ENCODE results near the gene GPX7. TPM values are rescaled to one million over a fixed set of nuclear protein-coding genes. Genes with fewer than 3 reads are reported as not detected.

Gene GPX7
- 21.6 and 31.8 TPM in 2 replicates for total RNA-seq

DNA sequence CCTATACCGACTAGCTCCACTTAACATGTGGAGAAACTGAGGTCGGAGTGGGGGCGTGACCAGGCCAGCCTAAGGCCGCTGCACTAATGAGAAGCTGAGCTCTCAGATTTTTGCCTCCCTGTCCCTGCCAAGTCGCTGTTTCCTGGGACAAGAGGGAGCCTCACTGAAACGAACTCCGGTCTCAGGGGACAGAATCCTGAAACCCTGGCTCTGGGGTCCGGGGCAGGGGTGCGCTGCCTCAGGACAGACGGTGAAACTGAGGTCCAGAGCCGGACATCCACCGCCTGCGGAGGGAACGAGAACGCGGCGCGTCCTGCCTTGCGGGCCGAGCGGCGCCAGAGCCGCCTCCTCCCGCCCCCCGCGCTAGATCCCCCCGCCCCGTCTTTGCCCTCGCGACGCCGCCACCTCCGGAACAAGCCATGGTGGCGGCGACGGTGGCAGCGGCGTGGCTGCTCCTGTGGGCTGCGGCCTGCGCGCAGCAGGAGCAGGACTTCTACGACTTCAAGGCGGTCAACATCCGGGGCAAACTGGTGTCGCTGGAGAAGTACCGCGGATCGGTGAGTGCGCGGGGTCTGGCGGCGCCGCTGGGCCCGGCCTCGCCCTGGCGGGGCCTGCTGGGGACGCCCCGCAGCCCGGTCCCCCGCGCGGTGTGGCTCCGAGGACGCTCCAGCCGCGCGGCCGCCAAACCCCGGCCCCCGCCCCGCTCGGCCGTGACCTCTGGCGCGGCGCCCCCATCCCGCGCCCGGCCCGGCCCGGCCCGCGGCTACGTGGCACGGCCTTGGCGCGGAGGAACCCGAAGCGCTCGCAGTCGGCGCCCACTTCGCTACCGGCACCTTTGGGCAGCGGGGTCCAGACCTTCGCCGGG, at the start of gene GPX7:
TSS of gene GPX7 (plus strand) at position 381 of the 865 bp plus-strand sequence. CDS start at position 420, 39 bp downstream.

GRCh38 chr1:52552505-52553361, 49.4 kb upstream of the GPX7 start, which contains the start of gene TUT4:
TSS of gene TUT4 (minus strand) at chr1:52553092. CDS start at chr1:52526280, 26,812 bp downstream.

GRCh38 chr1:52632732-52633290, 30.6 kb downstream of the GPX7 start, which contains the start of gene SHISAL2A:
TSS of gene SHISAL2A (plus strand) at chr1:52633168. CDS start at chr1:52633494, 326 bp downstream.

Other genes starting within 250 kb of the GPX7 start
- gene CC2D1B, start 236.2 kb upstream of the GPX7 start, total RNA-seq = 14.5 and 15.1 TPM in 2 replicates
- 0.34 and 0.50 TPM in 2 replicates for gene ORC1, start 197.9 kb upstream of the GPX7 start, total RNA-seq
- gene PRPF38A, start 197.8 kb upstream of the GPX7 start, total RNA-seq = 7.5 and 11.9 TPM in 2 replicates
- 14.5 and 18.3 TPM in 2 replicates for gene TUT4, start 49.3 kb upstream of the GPX7 start, total RNA-seq
- not detected in 2 replicates for gene SHISAL2A, start 30.8 kb downstream of the GPX7 start, total RNA-seq
- 12.0 and 12.8 TPM in 2 replicates for gene COA7, start 96.0 kb downstream of the GPX7 start, total RNA-seq
- 22.2 and 28.5 TPM in 2 replicates for gene ZYG11B, start 124.1 kb downstream of the GPX7 start, total RNA-seq
- gene ZYG11A, start 240.4 kb downstream of the GPX7 start, total RNA-seq = 0.06 and 0.78 TPM in 2 replicates